OCI-LY1 (cell line): ENCODE data around the gene DPH1.

Source experiments
- H2AFZ ChIP-seq: fragments of 200-600 bp; sonication (generic), shearing (Covaris generic); 2 replicates; pipeline ENCODE4 v1.6.0; 2014; ENCODE audit warnings: antibody characterized with exemption, mild to moderate bottlenecking, low read length
- H3F3A ChIP-seq: fragments of 200-600 bp; sonication (generic), shearing (Covaris generic); 2 replicates; pipeline ENCODE4 v1.6.0; 2014; ENCODE audit warnings: mild to moderate bottlenecking, antibody characterized with exemption, low read length, moderate library complexity; ENCODE audit not compliant: insufficient read depth
- H3K27ac ChIP-seq: fragments of 200-600 bp; sonication (generic); 2 replicates; pipeline ENCODE4 v1.5.1; 2014; ENCODE audit warnings: low read length, mixed run types, mild to moderate bottlenecking, low read depth; ENCODE audit not compliant: poor library complexity, severe bottlenecking
- H3K27me3 ChIP-seq: fragments of 200-600 bp; sonication (generic); 2 replicates; pipeline ENCODE4 v1.6.0; 2014; ENCODE audit warnings: antibody characterized with exemption, mild to moderate bottlenecking, low read length, moderate library complexity; ENCODE audit not compliant: insufficient read depth
- H3K36me3 ChIP-seq: fragments of 200-600 bp; sonication (generic); 2 replicates; pipeline ENCODE4 v1.6.1; 2014; ENCODE audit warnings: mild to moderate bottlenecking, antibody characterized with exemption, low read length, moderate library complexity, mixed read lengths; ENCODE audit not compliant: insufficient read depth
- H3K4me1 ChIP-seq: fragments of 200-600 bp; sonication (generic); 2 replicates; pipeline ENCODE4 v1.5.1; 2014; ENCODE audit warnings: mild to moderate bottlenecking, low read length, moderate library complexity; ENCODE audit not compliant: insufficient read depth, severe bottlenecking
- H3K4me2 ChIP-seq: fragments of 200-600 bp; sonication (generic), shearing (Covaris generic); 2 replicates; pipeline ENCODE4 v1.6.1; 2014; ENCODE audit warnings: low read length
- H3K4me3 ChIP-seq: fragments of 200-600 bp; sonication (generic); 2 replicates; pipeline ENCODE4 v1.5.1; 2014; ENCODE audit warnings: low read length, low read depth, mild to moderate bottlenecking, mixed read lengths; ENCODE audit not compliant: poor library complexity, severe bottlenecking
- H3K79me2 ChIP-seq: fragments of 200-600 bp; shearing (Covaris generic); 2 replicates; pipeline ENCODE4 v1.6.1; 2016; ENCODE audit warnings: mixed run types, low read length, mixed read lengths; ENCODE audit not compliant: insufficient read depth
- H3K9ac ChIP-seq: fragments of 200-600 bp; sonication (generic), shearing (Covaris generic); 2 replicates; pipeline ENCODE4 v1.6.1; 2014; ENCODE audit warnings: mild to moderate bottlenecking, low read length, mixed read lengths
- H3K9me2 ChIP-seq: fragments of 200-600 bp; sonication (generic), shearing (Covaris generic); 2 replicates; pipeline ENCODE4 v1.6.1; 2014; ENCODE audit warnings: low read depth, mild to moderate bottlenecking, low read length, mixed read lengths
- H3K9me3 ChIP-seq: fragments of 200-600 bp; shearing (Covaris generic); 2 replicates; pipeline ENCODE4 v1.6.1; 2014; ENCODE audit warnings: low read length, mixed read lengths
- H4K20me1 ChIP-seq: fragments of 200-600 bp; sonication (generic), shearing (Covaris generic); 2 replicates; pipeline ENCODE4 v1.6.0; 2016; ENCODE audit warnings: mild to moderate bottlenecking, low read length; ENCODE audit not compliant: insufficient read depth
- CTCF ChIP-seq: fragments of 200-600 bp; sonication (generic), shearing (Covaris generic); IDR thresholded peaks from 2 replicates; pipeline ENCODE4 v1.5.1; 2017; ENCODE audit warnings: mild to moderate bottlenecking, antibody characterized with exemption, low read length, moderate library complexity, mixed read lengths
- EZH2 ChIP-seq: fragments of 200-600 bp; sonication (generic), shearing (Covaris generic); IDR thresholded peaks from 2 replicates; pipeline ENCODE4 v1.8.0; 2017; ENCODE audit warnings: borderline replicate concordance, mixed run types, mild to moderate bottlenecking, antibody characterized with exemption, low read length, moderate library complexity, mixed read lengths

The DPH1 gene

GRCh38 chr17:2042933-2043332 is 13.0 kb downstream of the DPH1 start:
- Histone ChIP-seq H3K4me3 (peak overlapping the region; percentile 83), H3K36me3 (peaks cover 35% of the 10 kb centered on the region), H3K27me3 (no peaks in the 10 kb centered on the region), H3K79me2 (no peaks in the 10 kb centered on the region), H4K20me1 (no peaks in the 10 kb centered on the region), H3K4me2 (peak overlapping the region; percentile 90), H3K9me3 (no peaks in the 10 kb centered on the region), H3K4me1 (peaks cover 17% of the 10 kb centered on the region), H3K9ac (peak overlapping the region; percentile 89), H3F3A (no peaks in the 10 kb centered on the region), H3K27ac (no peak overlapping the region), H2AFZ (no peak overlapping the region), H3K9me2 (no peaks in the 10 kb centered on the region)
- TF ChIP-seq EZH2: no peak
- TF ChIP-seq CTCF: no peak

- Histone ChIP-seq H3K4me2 (no peak overlapping the region), H3K4me3 (no peak overlapping the region), H3K27ac (no peak overlapping the region)
Observed at GRCh38 chr17:2043785-2044184, 13.8 kb downstream of the DPH1 start.

GRCh38 chr17:2044263-2044894 is 14.4 kb downstream of the DPH1 start:
- Histone ChIP-seq H3K4me3 (no peak overlapping the region), H3K27me3 (no peaks in the 10 kb centered on the region), H3K9me3 (no peaks in the 10 kb centered on the region), H3K9ac (no peak overlapping the region), H3K4me1 (peaks cover 21% of the 10 kb centered on the region), H3K36me3 (peaks cover 32% of the 10 kb centered on the region), H3K9me2 (no peaks in the 10 kb centered on the region), H3K4me2 (no peak overlapping the region), H3K79me2 (no peaks in the 10 kb centered on the region), H3F3A (no peaks in the 10 kb centered on the region), H2AFZ (no peak overlapping the region), H4K20me1 (no peaks in the 10 kb centered on the region), H3K27ac (no peak overlapping the region)
- TF ChIP-seq CTCF (no peak), EZH2 (no peak)

More at GRCh38 chr17:2043785-2044184, 13.8 kb downstream of the DPH1 start:
- Histone ChIP-seq H4K20me1 (no peaks in the 10 kb centered on the region), H3K9me2 (no peaks in the 10 kb centered on the region), H3K79me2 (no peaks in the 10 kb centered on the region), H3K27me3 (no peaks in the 10 kb centered on the region), H3K4me1 (peaks cover 17% of the 10 kb centered on the region), H3K9me3 (no peaks in the 10 kb centered on the region), H3F3A (no peaks in the 10 kb centered on the region), H2AFZ (no peak overlapping the region), H3K36me3 (peaks cover 32% of the 10 kb centered on the region), H3K9ac (no peak overlapping the region)
- TF ChIP-seq CTCF: no peak
- TF ChIP-seq EZH2: no peak
